T-cell (primary cell): Measurements from ENCODE around the gene SGIP1. TPM values are rescaled to one million over a fixed set of nuclear protein-coding genes. Genes with fewer than 3 reads are reported as not detected.
A peak's percentile ranks its signal among the peaks of the same experiment; 100 is the strongest.

Experiments
- ATAC-seq, 4 experiments: fragments of 200-7000 bp in 3 of 4; fragments of 150-1000 bp in 1 of 4; cut with Tn5 transposase; replicated peaks in 1 of 4; 1 replicate in 3 of 4; 2 replicates in 1 of 4; pipeline ENCODE4 v1.10.0; 2021; ENCODE audit warnings: moderate library complexity in 3 of 4, mild to moderate bottlenecking in 2 of 4, moderate number of reproducible peaks in 1 of 4
- CTCF ChIA-PET, 2 donors: fragments of 300-600 bp; sonication (Branson Sonifier 250); formaldehyde crosslinking; loops; one replicate each; lab custom pipeline; 2022; ENCODE audit warnings: antibody characterized with exemption in 2 of 2; lab: Charles Lee
- POLR2A ChIA-PET, 2 donors: fragments of 300-600 bp; sonication (Branson Sonifier 250); formaldehyde crosslinking; loops; one replicate each; lab custom pipeline; 2022; ENCODE audit warnings: antibody characterized with exemption in 2 of 2; lab: Charles Lee
- DNase-seq, 35 experiments: peaks; one replicate each; pipeline versions ENCODE4 v3.0.0 to v3.0.0-alpha.2; 2013 to 2023
- H3K27ac ChIP-seq: one replicate; pipeline ENCODE4 v1.5.1; 2013; ENCODE audit warnings: low read length
- H3K27me3 ChIP-seq, 2 experiments: replicated peaks in 1 of 2; 1 replicate in 1 of 2; 2 replicates in 1 of 2; pipeline versions ENCODE4 v1.6.1 to v1.7.0; 2013; ENCODE audit warnings: low read length in 1 of 2, mixed read lengths in 1 of 2; ENCODE audit not compliant: control insufficient read depth in 2 of 2, insufficient read depth in 2 of 2; ENCODE audit errors: extremely low read depth in 1 of 2
- H3K36me3 ChIP-seq, 2 donors: 1 replicate in 1 of 2; 2 replicates in 1 of 2; pipeline versions ENCODE4 v1.6.1 to v1.7.0; 2013; ENCODE audit warnings: low read length in 1 of 2; ENCODE audit not compliant: control insufficient read depth in 2 of 2, insufficient read depth in 1 of 2; ENCODE audit errors: extremely low read depth in 1 of 2
- H3K4me1 ChIP-seq, 2 experiments: 1 replicate in 1 of 2; 2 replicates in 1 of 2; pipeline versions ENCODE4 v1.6.1 to v1.7.0; 2013; ENCODE audit warnings: low read length in 2 of 2, mixed read lengths in 1 of 2; ENCODE audit not compliant: insufficient read depth in 2 of 2, control insufficient read depth in 1 of 2; ENCODE audit errors: extremely low read depth in 1 of 2
- H3K4me3 ChIP-seq, 2 donors: 1 replicate in 1 of 2; 2 replicates in 1 of 2; pipeline versions ENCODE4 v1.5.1 to v1.7.0; 2013; ENCODE audit warnings: mild to moderate bottlenecking in 2 of 2, low read length in 1 of 2, moderate library complexity in 1 of 2; ENCODE audit not compliant: control insufficient read depth in 1 of 2; ENCODE audit errors: extremely low read depth in 1 of 2
- H3K9me3 ChIP-seq: 2 replicates; pipeline ENCODE4 v1.7.0; 2013
- H3K27ac Mint-ChIP-seq, 2 donors: one replicate each; pipeline ENCODE4 v1.8.0; 2020 to 2021; ENCODE audit warnings: mild to moderate bottlenecking in 2 of 2, mixed read lengths in 2 of 2
- H3K27me3 Mint-ChIP-seq, 2 donors: one replicate each; pipeline ENCODE4 v1.8.0; 2021 to 2022; ENCODE audit warnings: mixed read lengths in 2 of 2
- H3K36me3 Mint-ChIP-seq: one replicate; pipeline ENCODE4 v1.8.0; 2021; ENCODE audit warnings: mixed read lengths
- H3K4me1 Mint-ChIP-seq, 3 donors: one replicate each; pipeline ENCODE4 v1.8.0; 2020 to 2022; ENCODE audit warnings: mixed read lengths in 3 of 3, mild to moderate bottlenecking in 1 of 3
- H3K4me3 Mint-ChIP-seq, 3 donors: one replicate each; pipeline ENCODE4 v1.8.0; 2020 to 2022; ENCODE audit warnings: mild to moderate bottlenecking in 3 of 3, mixed read lengths in 3 of 3, moderate library complexity in 3 of 3
- H3K9me3 Mint-ChIP-seq, 3 donors: one replicate each; pipeline ENCODE4 v1.8.0; 2020 to 2022; ENCODE audit warnings: mixed read lengths in 3 of 3
- WGBS: methylation state at CpG from one replicate; pipeline ENCODE4 v1.1.5; 2013; ENCODE audit warnings: missing lambda C conversion rate; ENCODE audit not compliant: insufficient coverage; 5-methylcytosine and 5-hydroxymethylcytosine counted together
- total RNA-seq, 35 experiments: library from RNA in 6 of 35; stranded (reverse) in 6 of 35; fragments of 120-200 nt in 1 of 35; gene quantifications; one replicate each; pipeline versions ENCODE4 v1.2.1 to v1.2.4 and lab custom pipeline; 2013 to 2026

Gene SGIP1
- total RNA-seq, 5 donors from 2014 or later (not counting 1 experiment from before 2014, with no cell fraction given), result not detected

DNA sequence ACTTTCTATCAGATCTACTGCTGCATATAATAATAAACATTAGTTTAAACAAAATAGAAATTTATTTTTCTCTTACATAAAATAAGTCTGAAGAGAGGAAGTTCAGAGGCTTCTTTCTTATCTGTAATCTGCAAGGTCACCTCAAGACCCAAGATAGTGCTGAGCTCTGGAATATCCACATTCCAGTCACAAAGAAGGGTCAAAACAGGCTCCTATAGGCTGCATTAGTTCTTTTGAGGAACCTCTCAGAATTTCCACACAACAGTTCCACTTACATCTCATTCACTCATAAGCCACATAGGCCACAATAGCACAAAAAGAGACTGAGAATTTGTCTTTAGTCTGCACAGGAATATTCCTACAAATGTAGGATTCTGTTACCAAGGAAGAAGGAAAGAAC lies 233.7 kb downstream of the SGIP1 start:
- DNase-seq (no peak), ATAC-seq (no peak)
- Mint-ChIP-seq H3K36me3 (no peaks in the 10 kb centered on the region), H3K4me1 (peaks cover 26 to 31% (median 28%) of the 10 kb centered on the region in 3 donors), H3K4me3 (no peak overlapping the region), H3K27ac (no peak overlapping the region), H3K27me3 (no peaks in the 10 kb centered on the region), H3K9me3 (no peaks in the 10 kb centered on the region)
- Histone ChIP-seq H3K36me3 (no peaks in the 10 kb centered on the region), H3K4me1 (peaks cover 0 to 6% of the 10 kb centered on the region in 2 experiments), H3K9me3 (no peaks in the 10 kb centered on the region), H3K27me3 (no peaks in the 10 kb centered on the region), H3K27ac (no peak overlapping the region), H3K4me3 (no peak overlapping the region)
- ChIA-PET CTCF (interaction anchor here (1.4 to 3.2 kb wide), 2 partner anchors 10 to 381 kb away, joined by 3 to 21 read pairs; no protein-coding TSS in a partner anchor), POLR2A (interaction anchor here in 1 of 2 donors (0.7 kb wide), 1 partner anchor 194 kb away, joined by 3 read pairs; no protein-coding TSS in a partner anchor)

DNA sequence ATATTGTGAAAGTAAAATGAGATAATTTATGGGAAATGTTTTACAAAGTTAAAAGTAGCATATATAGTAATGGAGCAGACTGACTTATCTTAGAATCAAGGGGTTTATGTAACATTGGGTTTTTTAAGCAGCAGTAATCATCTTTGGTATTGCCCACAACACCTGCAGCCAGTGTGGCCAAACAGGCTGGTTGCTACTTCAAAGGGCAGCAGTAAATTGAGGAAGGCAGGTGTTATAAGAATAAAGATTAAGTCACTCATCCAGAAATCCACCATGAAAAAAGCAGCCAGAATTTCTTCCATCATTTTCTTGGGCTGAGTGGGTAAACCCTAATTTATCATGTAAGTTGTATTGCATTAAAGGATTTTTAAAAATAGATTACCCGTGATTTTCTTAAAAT lies 235.0 kb downstream of the SGIP1 start:
- H3K9me3 ChIP-seq, result no peaks in the 10 kb centered on the region
- Mint-ChIP-seq H3K27ac (peak overlapping the region; percentile 45 to 53), H3K4me1 (peaks cover 26 to 31% (median 28%) of the 10 kb centered on the region in 3 donors), H3K9me3 (no peaks in the 10 kb centered on the region), H3K36me3 (no peaks in the 10 kb centered on the region), H3K27me3 (no peaks in the 10 kb centered on the region), H3K4me3 (peak overlapping the region in 2 of 3 donors; percentile 65 to 66)
- ChIA-PET POLR2A (no interaction called here), CTCF (interaction anchor here in 1 of 2 donors (0.8 to 1.0 kb wide), 3 partner anchors 15 to 445 kb away, joined by 3 to 5 read pairs (median 4); no protein-coding TSS in a partner anchor)
- peaks cover 0 to 6% of the 10 kb centered on the region in 2 experiments for H3K4me1 ChIP-seq
- no peak overlapping the region for H3K4me3 ChIP-seq
- WGBS, result no CpG with 5 or more reads among the region's 1 CpG
- DNase-seq (no peak), ATAC-seq (no peak)
- H3K27ac ChIP-seq, result no peak overlapping the region
- H3K27me3 ChIP-seq, result no peaks in the 10 kb centered on the region
- H3K36me3 ChIP-seq, result no peaks in the 10 kb centered on the region

DNA sequence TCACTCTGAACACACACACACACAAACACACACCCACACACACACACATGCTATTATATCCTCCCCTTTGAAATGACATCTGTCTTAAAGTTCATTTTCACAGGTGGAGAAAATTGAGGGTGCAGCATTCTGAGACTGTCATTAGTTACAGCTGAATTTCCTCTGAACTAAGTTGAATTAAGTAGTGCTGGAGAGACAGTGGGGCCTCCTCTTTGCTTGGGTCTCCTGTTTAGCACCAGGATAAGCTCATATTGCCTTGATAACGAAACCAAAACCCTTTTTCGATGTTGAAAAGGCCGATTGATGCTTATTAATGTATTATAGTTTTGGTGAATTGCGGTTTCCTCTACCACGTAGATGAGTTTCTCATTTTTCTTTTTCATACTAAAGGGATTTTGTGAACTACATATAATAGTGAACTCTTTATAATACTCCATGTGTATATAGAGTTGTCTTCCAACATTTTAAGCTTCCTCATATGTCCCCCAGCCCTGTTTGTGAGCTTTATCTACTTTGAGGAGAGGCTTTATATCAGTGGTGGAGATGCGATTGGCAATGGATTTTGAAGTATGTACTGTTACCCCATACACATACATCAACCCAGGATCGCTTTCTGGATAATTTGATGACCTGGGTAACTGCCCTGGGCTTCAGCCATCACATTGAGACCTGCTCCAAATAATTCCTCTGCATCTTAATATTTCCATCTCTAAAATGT lies 235.7 kb downstream of the SGIP1 start:
- DNase-seq, result peak in 6 of 35 experiments; percentile 3 to 57 (median 6)
- no peaks in the 10 kb centered on the region for H3K36me3 Mint-ChIP-seq

DNA sequence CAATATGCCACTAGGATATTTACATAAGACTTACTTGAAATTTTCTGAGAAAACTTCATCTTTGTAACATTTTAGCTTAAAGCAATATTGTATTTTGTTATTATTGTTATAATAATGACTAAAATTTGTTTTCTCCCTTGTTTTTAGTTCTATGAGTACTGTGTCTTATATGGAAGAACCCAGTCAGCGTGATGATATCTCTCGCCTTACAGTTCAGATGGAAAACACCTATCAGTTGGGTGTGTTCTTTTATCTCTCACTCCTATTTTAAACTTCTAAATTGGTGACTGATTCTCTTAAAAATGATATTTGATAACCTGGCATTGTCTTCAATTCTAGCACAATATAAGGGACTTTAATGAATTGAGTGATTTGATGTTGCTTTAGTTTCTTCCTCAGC lies 236.3 kb downstream of the SGIP1 start:
- Histone ChIP-seq H3K27ac (no peak overlapping the region), H3K4me3 (no peak overlapping the region), H3K9me3 (no peaks in the 10 kb centered on the region), H3K27me3 (no peaks in the 10 kb centered on the region), H3K36me3 (no peaks in the 10 kb centered on the region), H3K4me1 (peaks cover 0 to 6% of the 10 kb centered on the region in 2 experiments)
- H3K4me1 Mint-ChIP-seq, result peaks cover 26 to 28% (median 28%) of the 10 kb centered on the region in 3 donors
- peak in 1 of 4 experiments; percentile 31 for ATAC-seq
- no peaks in the 10 kb centered on the region for H3K27me3 Mint-ChIP-seq
- CTCF ChIA-PET, result interaction anchor here (0.6 to 1.0 kb wide), 6 partner anchors 16 to 793 kb away, joined by 3 to 5 read pairs (median 3); no protein-coding TSS in a partner anchor
- H3K9me3 Mint-ChIP-seq, result no peaks in the 10 kb centered on the region
- H3K27ac Mint-ChIP-seq, result peak overlapping the region; percentile 18 to 54
- peak overlapping the region; percentile 65 to 74 (median 66) for H3K4me3 Mint-ChIP-seq
- WGBS, result no CpG with 5 or more reads among the region's 2 CpGs
- DNase-seq, result peak in 1 of 35 experiments; percentile 13
- H3K36me3 Mint-ChIP-seq, result no peaks in the 10 kb centered on the region
- POLR2A ChIA-PET, result interaction anchor here in 1 of 2 donors (0.7 kb wide), 1 partner anchor 18 kb away, joined by 5 read pairs; no protein-coding TSS in a partner anchor

More for the DNA sequence above, 235.7 kb downstream of the SGIP1 start:
- WGBS, result no CpG with 5 or more reads among the region's 7 CpGs
- H3K4me1 Mint-ChIP-seq, result peaks cover 26 to 31% (median 28%) of the 10 kb centered on the region in 3 donors
- no peaks in the 10 kb centered on the region for H3K27me3 Mint-ChIP-seq
- peaks cover 0 to 6% of the 10 kb centered on the region in 2 experiments for H3K4me1 ChIP-seq
- peak overlapping the region; percentile 25 for H3K27ac ChIP-seq
- no peaks in the 10 kb centered on the region for H3K36me3 ChIP-seq
- POLR2A ChIA-PET, result interaction anchor here in 1 of 2 donors (0.7 kb wide), 1 partner anchor 18 kb away, joined by 5 read pairs; no protein-coding TSS in a partner anchor
- peak overlapping the region in 1 of 2 donors; percentile 29 for H3K4me3 ChIP-seq
- H3K27ac Mint-ChIP-seq, result peak overlapping the region; percentile 69 to 71
- peak; percentile 53 to 86 (median 58) for ATAC-seq
- CTCF ChIA-PET, result interaction anchor here (0.6 to 1.0 kb wide), 7 partner anchors 15 to 794 kb away, joined by 3 to 5 read pairs (median 3); no protein-coding TSS in a partner anchor
- H3K9me3 ChIP-seq, result no peaks in the 10 kb centered on the region
- H3K27me3 ChIP-seq, result no peaks in the 10 kb centered on the region
- H3K9me3 Mint-ChIP-seq, result no peaks in the 10 kb centered on the region
- peak overlapping the region; percentile 65 to 74 (median 66) for H3K4me3 Mint-ChIP-seq

- H3K36me3 ChIP-seq, result no peaks in the 10 kb centered on the region
- no peaks in the 10 kb centered on the region for H3K9me3 Mint-ChIP-seq
- peak overlapping the region in 2 of 3 donors; percentile 65 to 74 for H3K4me3 Mint-ChIP-seq
- DNase-seq (no peak), ATAC-seq (peak in 2 of 4 experiments; percentile 46 to 58)
- no peaks in the 10 kb centered on the region for H3K36me3 Mint-ChIP-seq
- ChIA-PET CTCF (interaction anchor here (0.6 kb wide), 2 partner anchors 20 to 793 kb away, joined by 3 read pairs; no protein-coding TSS in a partner anchor), POLR2A (no interaction called here)
- peaks cover 0 to 6% of the 10 kb centered on the region in 2 experiments for H3K4me1 ChIP-seq
- no peaks in the 10 kb centered on the region for H3K9me3 ChIP-seq
- H3K4me3 ChIP-seq, result no peak overlapping the region
- H3K27ac Mint-ChIP-seq, result peak overlapping the region; percentile 18 to 54
- peaks cover 26 to 28% (median 28%) of the 10 kb centered on the region in 3 donors for H3K4me1 Mint-ChIP-seq
- peaks cover 0 to 3% of the 10 kb centered on the region in 2 donors for H3K27me3 Mint-ChIP-seq
- 50% methylated on average over 3 of the region's 4 CpGs for WGBS
- H3K27ac ChIP-seq, result no peak overlapping the region
- H3K27me3 ChIP-seq, result no peaks in the 10 kb centered on the region
Measured at GRCh38 chr1:66770694-66771093, 236.7 kb downstream of the SGIP1 start.

- Mint-ChIP-seq H3K4me3 (no peak overlapping the region), H3K4me1 (peaks cover 26 to 28% (median 28%) of the 10 kb centered on the region in 3 donors), H3K27ac (no peak overlapping the region), H3K9me3 (no peaks in the 10 kb centered on the region), H3K36me3 (no peaks in the 10 kb centered on the region), H3K27me3 (peaks cover 0 to 7% of the 10 kb centered on the region in 2 donors)
- Histone ChIP-seq H3K27ac (no peak overlapping the region), H3K36me3 (no peaks in the 10 kb centered on the region), H3K9me3 (no peaks in the 10 kb centered on the region), H3K4me1 (peaks cover 0 to 6% of the 10 kb centered on the region in 2 experiments), H3K4me3 (no peak overlapping the region), H3K27me3 (no peaks in the 10 kb centered on the region)
- ATAC-seq (no peak), DNase-seq (no peak)
- CTCF ChIA-PET, result no interaction called here
- POLR2A ChIA-PET, result no interaction called here
- WGBS, result no CpG with 5 or more reads among the region's 2 CpGs
Measured at GRCh38 chr1:66773227-66773626, 239.3 kb downstream of the SGIP1 start.
